Panc1 (cell line): ENCODE data around the gene NEUROG1. TPM values are rescaled to one million over a fixed set of nuclear protein-coding genes. Genes with fewer than 3 reads are reported as not detected.

ENCODE experiments used
- ATAC-seq: fragments of 200-7000 bp; cut with Tn5 transposase; 2 replicates; pipeline ENCODE4 v1.9.1; 2020; ENCODE audit warnings: mild to moderate bottlenecking, moderate library complexity
- BruUV-seq: library from RNA; stranded (reverse); fragments of 400-500 nt; replicated peaks from 2 replicates; lab custom pipeline; 2021; lab: Mats Ljungman, UMichigan
- CTCF ChIA-PET: fragments of 300-600 bp; sonication (Branson Sonifier 250); formaldehyde crosslinking; loops from one replicate; lab custom pipeline; 2022; ENCODE audit warnings: antibody characterized with exemption; lab: Charles Lee
- POLR2A ChIA-PET: fragments of 300-600 bp; sonication (Branson Sonifier 250); formaldehyde crosslinking; loops from one replicate; lab custom pipeline; 2022; ENCODE audit warnings: antibody characterized with exemption; lab: Charles Lee
- DNase-seq: peaks from one replicate; pipeline ENCODE4 v3.0.0-alpha.2; 2010; ENCODE audit warnings: low read depth, low spot score
- H3K27ac ChIP-seq: 2 replicates; pipeline ENCODE4 v1.5.1; 2011; ENCODE audit warnings: mild to moderate bottlenecking, low read length, inconsistent platforms
- H3K27me3 ChIP-seq: fragments of 200-500 bp; sonication (Bioruptor generic); 2 replicates; pipeline ENCODE4 v1.6.0; 2014; ENCODE audit warnings: low read length, inconsistent platforms; ENCODE audit not compliant: control insufficient read depth, insufficient read depth
- H3K36me3 ChIP-seq: fragments of 200-500 bp; sonication (Bioruptor generic); 2 replicates; pipeline ENCODE4 v1.5.1; 2014; ENCODE audit warnings: inconsistent platforms, mild to moderate bottlenecking, low read length, moderate library complexity; ENCODE audit not compliant: control insufficient read depth, insufficient read depth
- H3K4me1 ChIP-seq: 2 replicates; pipeline ENCODE4 v1.5.1; 2011; ENCODE audit warnings: inconsistent platforms, mild to moderate bottlenecking, low read length, moderate library complexity; ENCODE audit not compliant: control insufficient read depth, insufficient read depth
- H3K4me3 ChIP-seq, 2 experiments: 2 replicates each; pipeline ENCODE4 v1.5.1; 2011 to 2012; ENCODE audit warnings: low read depth in 2 of 2, low read length in 2 of 2, mild to moderate bottlenecking in 2 of 2, inconsistent platforms in 1 of 2, moderate library complexity in 1 of 2
- H3K9me3 ChIP-seq: fragments of 200-500 bp; sonication (Bioruptor generic); 2 replicates; pipeline ENCODE4 v1.5.1; 2014; ENCODE audit warnings: low read depth, mild to moderate bottlenecking, inconsistent platforms, low read length, moderate library complexity; ENCODE audit not compliant: control insufficient read depth, insufficient read depth
- CTCF ChIP-seq: fragments of 450-650 bp; IDR thresholded peaks from 2 replicates; pipeline ENCODE4 v1.5.1; 2017; ENCODE audit warnings: mild to moderate bottlenecking
- POLR2AphosphoS5 ChIP-seq: IDR thresholded peaks from 2 replicates; pipeline ENCODE4 v1.6.1; 2012; ENCODE audit warnings: mild to moderate bottlenecking, low read depth, low read length, moderate library complexity
- REST ChIP-seq, 2 experiments: IDR thresholded peaks; 2 replicates each; pipeline ENCODE4 v1.6.1; 2011 to 2012; ENCODE audit warnings: low read depth in 2 of 2, control low read depth in 1 of 2, low read length in 1 of 2, mild to moderate bottlenecking in 1 of 2, moderate library complexity in 1 of 2; ENCODE audit not compliant: insufficient read depth in 1 of 2
- SIN3A ChIP-seq: IDR thresholded peaks from 2 replicates; pipeline ENCODE4 v1.6.1; 2012; ENCODE audit warnings: low read depth, mild to moderate bottlenecking, low read length, moderate library complexity, borderline replicate concordance; ENCODE audit not compliant: insufficient read depth
- TCF7L2 ChIP-seq: IDR thresholded peaks from 2 replicates; pipeline ENCODE4 v1.6.1; 2011; ENCODE audit warnings: mild to moderate bottlenecking, low read depth, low read length, inconsistent platforms
- in situ Hi-C: cut with HindIII; loops from 2 replicates; pipeline ENCODE4 v1.10.0; 2016; ENCODE audit warnings: low sequenced_read_pairs, low pct_unique_long_range_greater_than_20kb
- intact Hi-C: fragments of 100-400 bp; cut with micrococcal nuclease; formaldehyde crosslinking; loops from one replicate; pipeline ENCODE4 v1.10.0; 2022; ENCODE audit not compliant: unreplicated experiment
- total RNA-seq: library from RNA; stranded (reverse); gene quantifications from one replicate; pipeline ENCODE4 v1.2.1, GENCODE V29; 2021; ENCODE audit not compliant: unreplicated experiment

NEUROG1 gene
- total RNA-seq, 1 experiment from 2014 or later = not detected

DNA sequence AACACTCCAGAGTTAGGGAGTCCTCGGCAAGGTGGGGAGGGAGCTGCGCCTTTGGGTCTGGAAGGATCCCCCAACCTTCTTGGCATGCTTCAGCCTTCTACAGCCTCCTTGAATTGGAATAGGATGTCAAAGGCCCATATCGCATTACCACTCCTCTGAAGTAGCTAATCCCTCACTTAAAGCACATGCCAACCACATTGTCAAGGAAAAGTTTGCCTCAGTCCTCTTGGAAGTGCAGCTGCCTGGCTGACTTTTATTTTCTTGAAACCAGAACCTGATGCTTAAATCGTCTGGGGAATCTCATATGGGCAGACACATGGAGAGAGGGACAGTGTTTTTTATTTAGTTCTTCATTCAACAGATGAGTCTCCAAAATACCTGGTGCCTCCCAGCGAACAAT, 28.6 kb upstream of the NEUROG1 start:
- no peak for DNase-seq
- Histone ChIP-seq H3K36me3 (no peaks in the 10 kb centered on the region), H3K4me3 (no peak overlapping the region), H3K27ac (no peak overlapping the region), H3K27me3 (peaks cover 4% of the 10 kb centered on the region; the same call in 1 of the 2 replicates), H3K4me1 (no peaks in the 10 kb centered on the region), H3K9me3 (no peaks in the 10 kb centered on the region)
- POLR2A ChIA-PET = no interaction called here
- no peak for ATAC-seq
- no TSS peak for BruUV-seq
- TF ChIP-seq POLR2AphosphoS5 (no peak), CTCF (no peak), SIN3A (no peak), TCF7L2 (no peak), REST (IDR thresholded peaks at IDR 0.05; ENCODE audit: insufficient read depth in 1 of 2, low read depth in 2 of 2, low read length in 1 of 2) (no peak)
- in situ Hi-C loops = no loop called here
- CTCF ChIA-PET = interaction anchor here (1.2 kb wide), 1 partner anchor 102 kb away, joined by 3 read pairs; no protein-coding TSS in a partner anchor
- intact Hi-C loops = loop anchor here (2.0 to 5.0 kb wide), 2 partner anchors 163 to 266 kb away; no protein-coding TSS in a partner anchor

DNA sequence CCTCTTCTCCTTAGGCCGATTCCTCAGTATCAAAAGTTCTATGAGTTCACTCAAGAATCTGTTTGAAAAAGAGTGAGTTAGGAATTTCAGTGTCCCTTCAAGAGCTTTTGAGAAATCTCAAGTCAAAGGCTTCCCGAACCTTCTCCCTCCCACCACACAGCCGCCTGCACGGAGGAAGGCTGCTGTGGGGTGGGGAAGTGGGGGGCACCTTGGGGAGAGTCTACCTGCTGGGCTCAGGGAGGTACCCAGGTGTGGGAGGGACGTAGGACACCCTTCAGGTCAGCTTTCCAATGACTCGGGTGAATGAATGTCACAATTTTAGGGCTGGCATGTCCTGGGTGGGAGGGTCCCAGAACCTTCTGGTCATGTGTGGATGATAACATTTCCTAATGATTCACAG, 25.5 kb upstream of the NEUROG1 start:
- no peaks in the 10 kb centered on the region for H3K36me3 ChIP-seq
- ATAC-seq (no peak), DNase-seq (no peak)
- no peaks in the 10 kb centered on the region for H3K4me1 ChIP-seq
- TF ChIP-seq TCF7L2 = no peak
- no peak for TF ChIP-seq SIN3A
- TF ChIP-seq POLR2AphosphoS5 = no peak
- TF ChIP-seq CTCF = no peak
- TF ChIP-seq REST (IDR thresholded peaks at IDR 0.05; ENCODE audit: insufficient read depth in 1 of 2, low read depth in 2 of 2, low read length in 1 of 2) = no peak
- intact Hi-C loops (loop anchor here (5.0 kb wide), 1 partner anchor 166 kb away; no protein-coding TSS in a partner anchor), in situ Hi-C loops (no loop called here)
- peaks cover 14% of the 10 kb centered on the region for H3K27me3 ChIP-seq
- no peak overlapping the region for H3K4me3 ChIP-seq
- ChIA-PET CTCF (interaction anchor here (0.6 to 1.4 kb wide), 10 partner anchors 9 to 627 kb away, joined by 3 to 12 read pairs (median 5); partner anchors contain the start of gene SLC25A48), POLR2A (no interaction called here)
- no peaks in the 10 kb centered on the region for H3K9me3 ChIP-seq
- no peak overlapping the region for H3K27ac ChIP-seq
- BruUV-seq = no TSS peak
